GM12801 (cell line): ENCODE results near the gene EGFLAM.

Experiments used
- CTCF ChIP-seq: IDR thresholded peaks from one replicate; pipeline ENCODE4 v1.5.1; 2011; ENCODE audit warnings: control low read depth; ENCODE audit not compliant: insufficient read length; ENCODE audit errors: extremely low read depth

Gene EGFLAM

GRCh38 chr5:38478166-38478565 lies 219.8 kb downstream of the EGFLAM start:
- TF ChIP-seq CTCF, result no peak

DNA sequence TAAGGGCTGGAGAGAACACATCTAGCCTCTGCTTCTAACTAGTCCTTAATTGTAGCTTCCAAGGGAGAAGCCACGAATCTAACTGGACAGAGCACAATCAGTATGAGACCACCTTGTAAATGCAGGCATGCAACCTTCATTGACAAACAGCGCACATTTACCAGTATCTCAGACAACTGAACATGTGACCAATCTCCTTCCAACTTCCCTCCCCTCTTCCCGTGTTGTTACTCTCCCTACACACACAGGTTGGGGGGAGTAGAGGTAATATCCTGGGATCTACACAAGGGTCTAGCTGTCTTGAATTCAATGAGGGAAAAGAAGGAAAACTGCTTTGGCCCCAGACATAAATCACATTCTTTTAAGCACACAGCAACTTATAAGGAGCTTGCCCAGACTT lies 220.5 kb downstream of the EGFLAM start:
- no peak for TF ChIP-seq CTCF

GRCh38 chr5:38479315-38479904 lies 221.1 kb downstream of the EGFLAM start:
- no peak for TF ChIP-seq CTCF

DNA sequence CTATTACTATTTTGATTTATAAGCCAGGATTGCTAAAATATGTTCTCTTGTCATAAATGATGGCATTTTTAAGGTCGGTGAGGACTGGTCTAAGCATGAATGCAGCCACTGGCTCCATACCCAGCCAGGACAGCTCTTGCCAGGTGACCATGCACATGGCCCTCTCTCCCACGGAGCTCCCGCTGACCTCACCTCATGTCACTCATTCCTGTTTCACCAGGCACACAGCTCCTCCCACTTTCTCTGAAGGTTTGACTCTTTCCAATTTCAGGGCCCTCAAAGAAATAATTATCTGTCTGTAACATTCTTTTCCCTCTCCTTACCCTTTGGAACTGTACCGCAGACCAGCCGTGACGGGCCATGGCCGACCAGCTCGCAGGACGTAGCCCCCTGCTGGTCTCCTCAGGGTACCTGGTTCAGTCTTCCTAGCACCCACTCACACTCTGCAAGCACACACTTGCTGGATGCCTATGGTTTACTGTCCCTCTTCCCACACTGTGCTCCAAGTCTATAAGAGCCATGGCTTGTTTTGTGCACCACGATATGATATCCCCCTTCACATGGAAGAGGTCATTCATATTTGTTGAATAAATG lies 225.5 kb downstream of the EGFLAM start:
- TF ChIP-seq CTCF, result no peak

DNA sequence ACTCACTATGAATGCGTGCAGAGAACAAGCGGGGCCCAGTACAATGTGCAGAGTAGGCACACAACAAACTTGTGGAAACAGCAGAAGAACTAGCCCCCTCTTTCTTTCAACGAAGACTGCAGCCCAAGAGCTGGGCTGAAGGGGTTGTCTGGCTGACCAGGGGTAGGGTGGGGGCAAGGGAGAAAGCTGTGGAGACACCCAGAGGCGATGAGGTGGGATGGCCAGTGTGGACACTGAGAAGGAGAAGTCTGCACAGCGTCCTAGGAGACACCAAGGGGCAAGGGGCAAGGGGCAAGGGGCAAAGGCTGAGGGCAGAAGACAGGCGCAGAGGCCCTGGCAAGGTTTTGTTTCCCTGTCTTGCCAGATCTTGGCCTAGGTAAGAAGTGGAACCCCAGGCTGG lies 235.8 kb downstream of the EGFLAM start:
- no peak for TF ChIP-seq CTCF

- TF ChIP-seq CTCF, result no peak
Measured at GRCh38 chr5:38494763-38495162, 236.4 kb downstream of the EGFLAM start.

GRCh38 chr5:38497946-38498345 lies 239.6 kb downstream of the EGFLAM start:
- no peak for TF ChIP-seq CTCF
